GM12878 (cell line): ENCODE measurements around the gene JUN. TPM values are rescaled to one million over a fixed set of nuclear protein-coding genes. Genes with fewer than 3 reads are reported as not detected.

Experiments
- ATAC-seq: fragments of 200-7000 bp; cut with Tn5 transposase; 3 replicates; pipeline ENCODE4 v1.9.1; 2020; ENCODE audit warnings: mild to moderate bottlenecking, moderate library complexity
- BruUV-seq: library from RNA; stranded (reverse); fragments of 400-500 nt; replicated peaks from 2 replicates; lab custom pipeline; 2021; lab: Mats Ljungman, UMichigan
- CTCF ChIA-PET: fragments of 300-600 bp; sonication (Branson Sonifier 250); formaldehyde crosslinking; extraction: SDS; loops from one replicate; lab custom pipeline; 2021; ENCODE audit warnings: inconsistent platforms; lab: Yijun Ruan, JAX
- POLR2A ChIA-PET: fragments of 350-600 bp; formaldehyde crosslinking; extraction: SDS; loops from one replicate; lab custom pipeline; 2021; ENCODE audit warnings: inconsistent platforms; lab: Charles Lee
- RAD21 ChIA-PET: fragments of 300-600 bp; sonication (Branson Sonifier 250); formaldehyde crosslinking; loops from one replicate; lab custom pipeline; 2023; ENCODE audit warnings: antibody characterized with exemption; ENCODE audit not compliant: unreplicated experiment; lab: Charles Lee
- SMC1A ChIA-PET: fragments of 300-600 bp; sonication (Branson Sonifier 250); formaldehyde crosslinking; loops from one replicate; lab custom pipeline; 2023; ENCODE audit not compliant: unreplicated experiment, uncharacterized antibody; lab: Charles Lee
- DNase-seq: peaks from one replicate; pipeline ENCODE4 v3.0.0-alpha.2; 2011; ENCODE audit warnings: low read depth, low spot score
- FAIRE-seq: peaks from 3 replicates; lab custom pipeline; 2011; peaks lifted over from hg19 to GRCh38; lab: Jason Lieb, UNC
- H2AFZ ChIP-seq: 2 replicates; pipeline ENCODE4 v1.6.0; 2011; ENCODE audit warnings: low read depth, low read length, control low read depth; ENCODE audit not compliant: control insufficient read depth
- H3K27ac ChIP-seq: 2 replicates; pipeline ENCODE4 v1.5.1; 2011; ENCODE audit warnings: control low read depth; ENCODE audit not compliant: control insufficient read depth, insufficient read depth
- H3K27me3 ChIP-seq, 2 experiments: replicated peaks in 1 of 2; 2 replicates each; pipeline versions ENCODE4 v1.6.0 to v1.6.1; 2011; ENCODE audit warnings: low read length in 1 of 2; ENCODE audit not compliant: control insufficient read depth in 2 of 2, insufficient read depth in 2 of 2
- H3K36me3 ChIP-seq, 2 experiments: 2 replicates each; pipeline ENCODE4 v1.5.1; 2011; ENCODE audit warnings: low read length in 1 of 2; ENCODE audit not compliant: control insufficient read depth in 2 of 2, insufficient read depth in 2 of 2
- H3K4me1 ChIP-seq: 2 replicates; pipeline ENCODE4 v1.6.1; 2011; ENCODE audit warnings: mild to moderate bottlenecking, low read length, moderate library complexity, mixed read lengths; ENCODE audit not compliant: control insufficient read depth, insufficient read depth
- H3K4me2 ChIP-seq: 2 replicates; pipeline ENCODE4 v1.6.0; 2011; ENCODE audit warnings: control low read depth; ENCODE audit not compliant: control insufficient read depth, insufficient read depth
- H3K4me3 ChIP-seq: fragments of 200-600 bp; sonication (generic); 2 replicates; pipeline ENCODE4 v1.5.1; 2016
- H3K79me2 ChIP-seq: 2 replicates; pipeline ENCODE4 v1.6.0; 2011; ENCODE audit warnings: low read length; ENCODE audit not compliant: control insufficient read depth, insufficient read depth
- H3K9ac ChIP-seq: 2 replicates; pipeline ENCODE4 v1.8.0; 2011; ENCODE audit warnings: low read length, control low read depth, mixed read lengths; ENCODE audit not compliant: control insufficient read depth, insufficient read depth
- H3K9me3 ChIP-seq: replicated peaks from 3 replicates; pipeline ENCODE4 v1.5.1; 2011; ENCODE audit warnings: mild to moderate bottlenecking, low read length; ENCODE audit not compliant: control insufficient read depth, insufficient read depth
- H4K20me1 ChIP-seq: 2 replicates; pipeline ENCODE4 v1.6.0; 2011; ENCODE audit not compliant: control insufficient read depth, insufficient read depth
- BRCA1 ChIP-seq: IDR thresholded peaks from 2 replicates; pipeline ENCODE4 v1.6.1; 2011; ENCODE audit warnings: low read depth, low read length, improper control_type of control experiment
- CHD4 ChIP-seq: fragments of 200-600 bp; sonication (generic); IDR thresholded peaks from 2 replicates; pipeline ENCODE4 v1.6.1; 2016; ENCODE audit warnings: mild to moderate bottlenecking
- CTCF ChIP-seq, 3 experiments: IDR thresholded peaks in 2 of 3; conservative IDR thresholded peaks in 1 of 3; 2 replicates each; pipeline ENCODE4 v1.5.1; 2011; ENCODE audit warnings: low read depth in 3 of 3, low read length in 3 of 3, mild to moderate bottlenecking in 3 of 3, control low read depth in 2 of 3, moderate library complexity in 2 of 3, inconsistent platforms in 1 of 3, mixed read lengths in 1 of 3; ENCODE audit not compliant: control insufficient read depth in 2 of 3, insufficient read depth in 1 of 3; ENCODE audit errors: extremely low read depth in 1 of 3
- HDAC6 ChIP-seq: fragments of 200-600 bp; sonication (generic); IDR thresholded peaks from one replicate; pipeline ENCODE4 v1.8.0; 2017; ENCODE audit warnings: antibody characterized with exemption; ENCODE audit not compliant: unreplicated experiment
- HDGF ChIP-seq: fragments of 450-650 bp; IDR thresholded peaks from 2 replicates; pipeline ENCODE4 v1.6.1; 2016; ENCODE audit warnings: antibody characterized with exemption
- IRF3 ChIP-seq: fragments of 450-650 bp; IDR thresholded peaks from 2 replicates; pipeline ENCODE4 v1.6.1; 2014; ENCODE audit warnings: mild to moderate bottlenecking
- KDM1A ChIP-seq: fragments of 200-600 bp; sonication (generic); IDR thresholded peaks from 2 replicates; pipeline ENCODE4 v1.6.1; 2016; ENCODE audit warnings: borderline replicate concordance
- MAX ChIP-seq: IDR thresholded peaks from 2 replicates; pipeline ENCODE4 v1.6.1; 2012; ENCODE audit warnings: low read depth, low read length, improper control_type of control experiment
- MXI1 ChIP-seq: fragments of 150-350 bp; IDR thresholded peaks from 2 replicates; pipeline ENCODE4 v1.6.1; 2011; ENCODE audit warnings: low read depth, mild to moderate bottlenecking, inconsistent platforms, low read length, improper control_type of control experiment
- NBN ChIP-seq: fragments of 450-650 bp; IDR thresholded peaks from 2 replicates; pipeline ENCODE4 v1.6.1; 2016
- RCOR1 ChIP-seq: conservative IDR thresholded peaks from 2 replicates; pipeline ENCODE4 v1.6.1; 2012; ENCODE audit warnings: low read depth, low read length, improper control_type of control experiment
- SP1 ChIP-seq: IDR thresholded peaks from one replicate; pipeline ENCODE4 v1.6.1; 2011; ENCODE audit warnings: low read depth, low read length
- SREBF1 ChIP-seq: IDR thresholded peaks from 2 replicates; pipeline ENCODE4 v1.6.1; 2012; ENCODE audit warnings: mild to moderate bottlenecking, low read length
- SUZ12 ChIP-seq: fragments of 200-600 bp; sonication (generic); IDR thresholded peaks from one replicate; pipeline ENCODE4 v1.6.1; 2018; ENCODE audit warnings: antibody characterized with exemption, mild to moderate bottlenecking; ENCODE audit not compliant: unreplicated experiment
- TBL1XR1 ChIP-seq: IDR thresholded peaks from 2 replicates; pipeline ENCODE4 v1.6.1; 2012; ENCODE audit warnings: low read depth, low read length, improper control_type of control experiment
- ZNF207 ChIP-seq: fragments of 450-650 bp; IDR thresholded peaks from 2 replicates; pipeline ENCODE4 v1.6.1; 2014; ENCODE audit warnings: antibody characterized with exemption, mild to moderate bottlenecking, borderline replicate concordance
- WGBS: methylation state at CpG from one replicate; pipeline ENCODE4 v1.1.6; 2016; ENCODE audit warnings: low lambda C conversion rate; ENCODE audit not compliant: insufficient replicate concordance, insufficient coverage; ENCODE audit errors: missing lambda C conversion rate; 5-methylcytosine and 5-hydroxymethylcytosine counted together
- in situ Hi-C: fragments of 300-500 bp; cut with MboI; formaldehyde crosslinking; loops from 9 replicates; pipeline ENCODE4 v1.14.3; 2018; ENCODE audit warnings: mixed read lengths
- intact Hi-C: fragments of 100-400 bp; cut with micrococcal nuclease; formaldehyde crosslinking; loops from one replicate; pipeline ENCODE4 v1.14.2; 2022; ENCODE audit not compliant: unreplicated experiment
- polyA plus RNA-seq, 11 experiments: library from polyadenylated mRNA; depleted of rRNA in 4 of 11; unstranded in 6 of 11; stranded (reverse) in 5 of 11; fragments of >200 nt; fragmentation: Nextera tagmentation in 4 of 11; fragmentation: Illumina TruSeq in 1 of 11; extraction: Ambion mirVana in 4 of 11; extraction: Trizol in 1 of 11; gene quantifications; 1 replicate in 1 of 11; 2 replicates in 10 of 11; pipeline versions ENCODE4 v1.2.1 to v1.2.3, GENCODE V29; 2011 to 2016; ENCODE audit warnings: inconsistent platforms in 2 of 11, missing spikeins in 2 of 11, low read depth in 1 of 11
- total RNA-seq, 4 experiments: library from RNA; depleted of rRNA in 3 of 4; stranded (reverse); fragments of >200 nt in 3 of 4; fragmentation: Illumina TruSeq in 1 of 4; extraction: Trizol in 1 of 4; gene quantifications; 2 replicates each; pipeline versions ENCODE4 v1.2.1 to v1.2.3, GENCODE V29; 2013 to 2021

Gene JUN
- total and polyA plus RNA-seq, 10 of the 15 experiments (the other 5 are each of a cell fraction or from before 2014, with no cell fraction given), result 0.18 to 8.4 (median 2.8) TPM

- no peak overlapping the region for H3K9ac ChIP-seq
- ChIA-PET POLR2A (no interaction called here), CTCF (interaction anchor here (1.0 to 1.1 kb wide), 2 partner anchors 51 to 274 kb away, joined by 3 read pairs; no protein-coding TSS in a partner anchor), SMC1A (interaction anchor here (0.6 to 1.2 kb wide), 3 partner anchors 181 to 916 kb away, joined by 3 to 5 read pairs (median 3); no protein-coding TSS in a partner anchor), RAD21 (interaction anchor here (1.6 kb wide), 1 partner anchor 909 kb away, joined by 5 read pairs; no protein-coding TSS in a partner anchor)
- ATAC-seq (no peak), DNase-seq (no peak), FAIRE-seq (no peak)
- TF ChIP-seq SP1 (no peak), MAX (no peak), ZNF207 (no peak), CTCF (IDR thresholded peaks at IDR 0.05 in 2 of 3, conservative IDR thresholded peaks at IDR 0.05 in 1 of 3; ENCODE audit: control insufficient read depth in 2 of 3, extremely low read depth in 1 of 3, insufficient read depth in 1 of 3, low read depth in 3 of 3, low read length in 3 of 3) (no peak), IRF3 (no peak), HDAC6 (no peak), MXI1 (no peak), SUZ12 (no peak), RCOR1 (no peak), BRCA1 (no peak), NBN (no peak), TBL1XR1 (no peak), SREBF1 (no peak), HDGF (no peak), KDM1A (no peak), CHD4 (no peak)
- H3K4me3 ChIP-seq, result no peak overlapping the region
- in situ Hi-C loops, result loop anchor here (10.0 kb wide), 1 partner anchor 505 kb away; the partner anchor contains the start of gene FGGY
- no TSS peak for BruUV-seq
- H3K9me3 ChIP-seq, result peaks cover 3% of the 10 kb centered on the region; the same call in 1 of the 3 replicates
- no peaks in the 10 kb centered on the region for H3K27me3 ChIP-seq
- H3K4me2 ChIP-seq, result no peak overlapping the region
- no peak overlapping the region for H3K27ac ChIP-seq
- H3K79me2 ChIP-seq, result no peaks in the 10 kb centered on the region
- intact Hi-C loops, result no loop called here
- WGBS, result 83% methylated on average over 6 of the region's 6 CpGs
- H3K36me3 ChIP-seq, result no peaks in the 10 kb centered on the region
- peaks cover 7% of the 10 kb centered on the region for H3K4me1 ChIP-seq
- no peaks in the 10 kb centered on the region for H4K20me1 ChIP-seq
- no peak overlapping the region for H2AFZ ChIP-seq
These were observed 5.5 kb upstream of the JUN start for GRCh38 chr1:58789322-58789856.
